Neural progenitor cell (in vitro differentiated cells): Measurements from ENCODE around the gene C1orf226. TPM values are rescaled to one million over a fixed set of nuclear protein-coding genes. Genes with fewer than 3 reads are reported as not detected.

Experiments
- DNase-seq: peaks from one replicate; pipeline ENCODE4 v3.0.0-alpha.2; 2016; ENCODE audit warnings: low spot score
- H2AFZ ChIP-seq: fragments of 200-600 bp; sonication (generic); replicated peaks from 2 replicates; pipeline ENCODE4 v1.6.1; 2016; ENCODE audit warnings: antibody characterized with exemption
- H3F3A ChIP-seq: fragments of 200-600 bp; sonication (generic); 2 replicates; pipeline ENCODE4 v1.6.1; 2016; ENCODE audit warnings: antibody characterized with exemption, low read depth
- H3K27ac ChIP-seq: fragments of 200-600 bp; sonication (generic); 2 replicates; pipeline ENCODE4 v1.5.1; 2016; ENCODE audit warnings: mild to moderate bottlenecking
- H3K27me3 ChIP-seq: fragments of 200-600 bp; sonication (generic); 2 replicates; pipeline ENCODE4 v1.6.1; 2016; ENCODE audit warnings: mild to moderate bottlenecking, moderate library complexity
- H3K36me3 ChIP-seq: fragments of 200-600 bp; sonication (generic); 2 replicates; pipeline ENCODE4 v1.5.1; 2016
- H3K4me1 ChIP-seq: fragments of 200-600 bp; sonication (generic); 2 replicates; pipeline ENCODE4 v1.6.1; 2016; ENCODE audit warnings: mixed run types
- H3K4me2 ChIP-seq: fragments of 200-600 bp; sonication (generic); 2 replicates; pipeline ENCODE4 v1.6.1; 2016
- H3K4me3 ChIP-seq: fragments of 200-600 bp; sonication (generic); 2 replicates; pipeline ENCODE4 v1.5.1; 2016
- H3K79me2 ChIP-seq: fragments of 200-600 bp; sonication (generic); 2 replicates; pipeline ENCODE4 v1.6.1; 2016; ENCODE audit warnings: low read depth
- H3K9ac ChIP-seq: fragments of 200-600 bp; sonication (generic); 2 replicates; pipeline ENCODE4 v1.6.1; 2016
- H3K9me3 ChIP-seq: fragments of 200-600 bp; sonication (generic); 2 replicates; pipeline ENCODE4 v1.5.1; 2016; ENCODE audit warnings: low read depth
- H4K20me1 ChIP-seq: fragments of 200-600 bp; sonication (generic); 2 replicates; pipeline ENCODE4 v1.6.1; 2016; ENCODE audit warnings: low read depth
- H3K27ac Mint-ChIP-seq: 3 replicates; pipeline ENCODE4 v1.8.0; 2021; ENCODE audit warnings: mixed read lengths
- H3K27me3 Mint-ChIP-seq: 2 replicates; pipeline ENCODE4 v1.8.0; 2022; ENCODE audit warnings: low read depth, mild to moderate bottlenecking, inconsistent platforms, moderate library complexity, mixed read lengths; ENCODE audit not compliant: insufficient read depth
- H3K36me3 Mint-ChIP-seq: 3 replicates; pipeline ENCODE4 v1.8.0; 2021; ENCODE audit warnings: mixed read lengths
- H3K4me1 Mint-ChIP-seq: 3 replicates; pipeline ENCODE4 v1.8.0; 2021; ENCODE audit warnings: mixed read lengths
- H3K4me3 Mint-ChIP-seq: 3 replicates; pipeline ENCODE4 v1.8.0; 2021; ENCODE audit warnings: mild to moderate bottlenecking, moderate library complexity, mixed read lengths
- H3K9me3 Mint-ChIP-seq: 3 replicates; pipeline ENCODE4 v1.8.0; 2020; ENCODE audit warnings: mixed read lengths
- EZH2 ChIP-seq: fragments of 200-600 bp; sonication (generic); IDR thresholded peaks from 2 replicates; pipeline ENCODE4 v1.6.1; 2017; ENCODE audit warnings: antibody characterized with exemption, mild to moderate bottlenecking, moderate library complexity
- EZH2phosphoT487 ChIP-seq: fragments of 200-600 bp; sonication (generic); IDR thresholded peaks from 2 replicates; pipeline ENCODE4 v1.6.1; 2017; ENCODE audit warnings: antibody characterized with exemption
- total RNA-seq: library from RNA; depleted of rRNA; stranded (reverse); fragments of >200 nt; gene quantifications from 2 replicates; pipeline ENCODE4 v1.2.3, GENCODE V29; 2015; ENCODE audit warnings: low replicate concordance
- TF ChIP-seq, protein P1 (sequence below): fragments of 200-600 bp; sonication (generic); IDR thresholded peaks from 2 replicates; pipeline ENCODE4 v1.5.1; 2017; ENCODE audit warnings: antibody characterized with exemption, mild to moderate bottlenecking

The C1orf226 gene
- total RNA-seq, 1 donor from 2014 or later = 3.9 TPM

DNA sequence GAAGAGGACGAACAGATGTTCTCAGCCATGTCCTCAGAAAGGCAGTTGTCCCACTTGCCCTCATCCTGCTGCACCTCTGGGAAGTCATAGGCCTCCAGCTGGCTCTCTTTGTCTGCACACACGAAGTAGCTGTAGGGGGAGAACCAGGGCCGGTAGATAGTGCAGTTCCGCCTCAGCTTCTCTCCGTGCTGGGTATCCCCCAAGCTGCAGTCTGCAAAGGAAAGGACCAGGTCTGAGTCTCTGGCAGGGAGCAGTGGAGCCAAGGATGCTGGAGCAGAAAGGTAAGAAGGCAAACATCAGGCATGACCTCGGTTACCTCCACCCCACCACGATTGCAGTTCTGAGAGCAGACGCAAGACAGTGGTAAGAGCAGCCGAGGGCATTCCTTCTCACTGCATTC lies 7.1 kb upstream of the C1orf226 start:
- no peak for DNase-seq
- H3K9me3 ChIP-seq = no peaks in the 10 kb centered on the region
- H3K36me3 ChIP-seq = no peaks in the 10 kb centered on the region
- H4K20me1 ChIP-seq = no peaks in the 10 kb centered on the region
- no peaks in the 10 kb centered on the region for H3F3A ChIP-seq
- H3K4me3 Mint-ChIP-seq = no peak overlapping the region
- no peak overlapping the region for H3K9ac ChIP-seq
- TF ChIP-seq EZH2phosphoT487 = no peak
- TF ChIP-seq EZH2 = no peak
- TF ChIP-seq, protein P1, sequence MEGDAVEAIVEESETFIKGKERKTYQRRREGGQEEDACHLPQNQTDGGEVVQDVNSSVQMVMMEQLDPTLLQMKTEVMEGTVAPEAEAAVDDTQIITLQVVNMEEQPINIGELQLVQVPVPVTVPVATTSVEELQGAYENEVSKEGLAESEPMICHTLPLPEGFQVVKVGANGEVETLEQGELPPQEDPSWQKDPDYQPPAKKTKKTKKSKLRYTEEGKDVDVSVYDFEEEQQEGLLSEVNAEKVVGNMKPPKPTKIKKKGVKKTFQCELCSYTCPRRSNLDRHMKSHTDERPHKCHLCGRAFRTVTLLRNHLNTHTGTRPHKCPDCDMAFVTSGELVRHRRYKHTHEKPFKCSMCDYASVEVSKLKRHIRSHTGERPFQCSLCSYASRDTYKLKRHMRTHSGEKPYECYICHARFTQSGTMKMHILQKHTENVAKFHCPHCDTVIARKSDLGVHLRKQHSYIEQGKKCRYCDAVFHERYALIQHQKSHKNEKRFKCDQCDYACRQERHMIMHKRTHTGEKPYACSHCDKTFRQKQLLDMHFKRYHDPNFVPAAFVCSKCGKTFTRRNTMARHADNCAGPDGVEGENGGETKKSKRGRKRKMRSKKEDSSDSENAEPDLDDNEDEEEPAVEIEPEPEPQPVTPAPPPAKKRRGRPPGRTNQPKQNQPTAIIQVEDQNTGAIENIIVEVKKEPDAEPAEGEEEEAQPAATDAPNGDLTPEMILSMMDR = no peak
- no peak overlapping the region for H3K4me2 ChIP-seq
- peaks cover 14% of the 10 kb centered on the region for H3K4me1 Mint-ChIP-seq
- no peak overlapping the region for H3K4me3 ChIP-seq
- no peak overlapping the region for H2AFZ ChIP-seq
- no peak overlapping the region for H3K27ac Mint-ChIP-seq
- H3K4me1 ChIP-seq = no peaks in the 10 kb centered on the region
- H3K27me3 Mint-ChIP-seq = no peaks in the 10 kb centered on the region
- H3K27ac ChIP-seq = no peak overlapping the region
- no peaks in the 10 kb centered on the region for H3K27me3 ChIP-seq
- no peaks in the 10 kb centered on the region for H3K9me3 Mint-ChIP-seq
- peaks cover 21% of the 10 kb centered on the region for H3K36me3 Mint-ChIP-seq
- no peaks in the 10 kb centered on the region for H3K79me2 ChIP-seq

DNA sequence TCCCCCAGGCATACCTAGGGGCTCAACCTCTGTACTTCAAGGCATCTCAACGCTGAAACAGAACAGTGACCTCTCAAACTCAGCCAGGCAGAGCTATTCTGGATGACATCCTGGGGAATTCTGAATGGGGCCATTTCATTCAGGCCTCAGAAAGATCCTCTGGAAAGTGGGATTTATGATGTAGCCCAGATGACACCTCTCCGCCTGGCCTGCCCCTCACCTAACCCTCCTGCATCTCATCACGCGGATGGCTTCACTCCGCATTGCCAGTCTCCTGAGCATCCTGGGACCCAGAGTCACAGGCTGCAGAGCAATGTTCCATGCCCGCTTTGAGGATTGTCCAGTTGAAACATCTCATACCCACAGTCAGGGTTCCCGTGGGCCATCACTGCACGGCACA lies 6.1 kb upstream of the C1orf226 start:
- Histone ChIP-seq H3K9me3 (no peaks in the 10 kb centered on the region), H3K9ac (no peak overlapping the region), H3F3A (no peaks in the 10 kb centered on the region), H3K27me3 (no peaks in the 10 kb centered on the region), H3K4me3 (no peak overlapping the region), H2AFZ (no peak overlapping the region), H3K36me3 (no peaks in the 10 kb centered on the region), H3K27ac (no peak overlapping the region), H3K79me2 (no peaks in the 10 kb centered on the region), H4K20me1 (no peaks in the 10 kb centered on the region), H3K4me2 (no peak overlapping the region), H3K4me1 (no peaks in the 10 kb centered on the region)
- no peaks in the 10 kb centered on the region for H3K9me3 Mint-ChIP-seq
- H3K27ac Mint-ChIP-seq = peak overlapping the region; percentile 25
- TF ChIP-seq, protein P1 = no peak
- no peak for TF ChIP-seq EZH2
- no peak for TF ChIP-seq EZH2phosphoT487
- H3K27me3 Mint-ChIP-seq = no peaks in the 10 kb centered on the region
- H3K36me3 Mint-ChIP-seq = peaks cover 23% of the 10 kb centered on the region
- DNase-seq = no peak
- peaks cover 14% of the 10 kb centered on the region for H3K4me1 Mint-ChIP-seq
- no peak overlapping the region for H3K4me3 Mint-ChIP-seq

DNA sequence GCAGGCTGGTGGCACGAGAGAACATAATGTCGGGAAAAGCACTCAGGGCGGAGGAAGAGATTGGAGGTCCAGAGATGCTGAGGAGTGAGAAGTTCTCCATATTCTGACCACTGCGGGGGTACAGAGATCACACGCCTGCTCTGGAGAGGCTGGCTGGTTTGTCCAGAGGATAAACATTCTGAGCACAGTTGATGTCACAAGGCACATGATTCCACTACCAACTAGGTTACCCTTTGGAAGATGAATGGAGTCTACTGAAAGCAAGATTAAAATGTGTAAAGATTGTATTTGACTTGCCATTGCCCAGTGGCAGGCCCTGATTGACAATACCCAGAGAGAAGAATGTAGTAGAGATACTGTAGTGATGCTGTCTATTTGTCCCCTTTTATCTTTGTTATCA lies 4.8 kb upstream of the C1orf226 start, which contains the start of gene SPATA46:
Gene SPATA46 (minus strand): TSS at position 164 of the 400 bp plus-strand sequence. CDS start 64 bp downstream, at position 100.
- no peak for DNase-seq
- TF ChIP-seq, protein P1 = no peak
- no peak for TF ChIP-seq EZH2
- no peak for TF ChIP-seq EZH2phosphoT487
- H3K36me3 Mint-ChIP-seq = peaks cover 26% of the 10 kb centered on the region
- peaks cover 14% of the 10 kb centered on the region for H3K4me1 Mint-ChIP-seq
- Histone ChIP-seq H3K4me2 (no peak within 1 kb of the TSS), H3K4me1 (no peaks in the 10 kb centered on the region), H2AFZ (no peak within 1 kb of the TSS), H3K9me3 (no peaks in the 10 kb centered on the region), H3K79me2 (no peaks in the 10 kb centered on the region), H3K27ac (no peak within 1 kb of the TSS), H3K36me3 (no peaks in the 10 kb centered on the region), H3K27me3 (no peaks in the 10 kb centered on the region), H4K20me1 (no peaks in the 10 kb centered on the region), H3K4me3 (no peak within 1 kb of the TSS), H3F3A (no peaks in the 10 kb centered on the region), H3K9ac (no peak within 1 kb of the TSS)
- H3K27ac Mint-ChIP-seq = peak within 1 kb of the TSS; percentile 26
- H3K9me3 Mint-ChIP-seq = no peaks in the 10 kb centered on the region
- H3K4me3 Mint-ChIP-seq = no peak within 1 kb of the TSS
- H3K27me3 Mint-ChIP-seq = no peaks in the 10 kb centered on the region
